Naive thymus-derived CD8-positive, alpha-beta T cell (primary cell): ENCODE results near the gene RSAD2. TPM values are rescaled to one million over a fixed set of nuclear protein-coding genes. Genes with fewer than 3 reads are reported as not detected.

ENCODE experiments used
- ATAC-seq, 2 donors: fragments of 150-1000 bp; cut with Tn5 transposase in 1 of 2; sonication (Bioruptor Pico), chemical (Tn5 transposase) in 1 of 2; 1 replicate in 1 of 2; 2 replicates in 1 of 2; pipeline ENCODE4 v1.10.0; 2021; ENCODE audit warnings: mild to moderate bottlenecking in 2 of 2, moderate library complexity in 2 of 2
- POLR2A ChIA-PET: fragments of 350-600 bp; sonication (Branson Sonifier 250); formaldehyde crosslinking; loops from one replicate; lab custom pipeline; 2021; ENCODE audit warnings: antibody characterized with exemption; lab: Charles Lee
- DNase-seq, 10 donors: peaks; one replicate each; pipeline versions ENCODE4 v3.0.0 to v3.0.0-alpha.2; 2020 to 2022
- H3K27ac Mint-ChIP-seq, 10 donors: one replicate each; pipeline ENCODE4 v1.8.0; 2020 to 2022; ENCODE audit warnings: mild to moderate bottlenecking in 10 of 10, mixed read lengths in 10 of 10, moderate library complexity in 4 of 10, inconsistent platforms in 1 of 10
- H3K27me3 Mint-ChIP-seq, 5 donors: one replicate each; pipeline ENCODE4 v1.8.0; 2021 to 2022; ENCODE audit warnings: mixed read lengths in 5 of 5
- H3K36me3 Mint-ChIP-seq, 3 donors: one replicate each; pipeline ENCODE4 v1.8.0; 2020 to 2022; ENCODE audit warnings: mixed read lengths in 3 of 3, mild to moderate bottlenecking in 2 of 3, inconsistent platforms in 1 of 3
- H3K4me1 Mint-ChIP-seq, 4 donors: one replicate each; pipeline ENCODE4 v1.8.0; 2021 to 2022; ENCODE audit warnings: mixed read lengths in 4 of 4
- H3K4me3 Mint-ChIP-seq, 10 donors: one replicate each; pipeline ENCODE4 v1.8.0; 2020 to 2022; ENCODE audit warnings: mild to moderate bottlenecking in 10 of 10, mixed read lengths in 10 of 10, moderate library complexity in 6 of 10, inconsistent platforms in 1 of 10
- H3K9me3 Mint-ChIP-seq, 9 donors: one replicate each; pipeline ENCODE4 v1.8.0; 2020 to 2022; ENCODE audit warnings: mixed read lengths in 9 of 9, mild to moderate bottlenecking in 3 of 9, inconsistent platforms in 1 of 9, moderate library complexity in 1 of 9
- polyA plus RNA-seq, 3 donors: library from polyadenylated mRNA; unstranded; fragments of 300-500 nt; fragmentation: Illumina TruSeq; gene quantifications; one replicate each; pipeline ENCODE4 v1.2.3, GENCODE V29; 2021
- total RNA-seq, 8 experiments: library from RNA in 2 of 8; stranded (reverse) in 2 of 8; gene quantifications; one replicate each; pipeline ENCODE4 v1.2.3 and lab custom pipeline; 2021 to 2026

RSAD2 gene
- total and polyA plus RNA-seq, 5 experiments from 2014 or later: 4.0 to 11.1 (median 5.2) TPM

DNA sequence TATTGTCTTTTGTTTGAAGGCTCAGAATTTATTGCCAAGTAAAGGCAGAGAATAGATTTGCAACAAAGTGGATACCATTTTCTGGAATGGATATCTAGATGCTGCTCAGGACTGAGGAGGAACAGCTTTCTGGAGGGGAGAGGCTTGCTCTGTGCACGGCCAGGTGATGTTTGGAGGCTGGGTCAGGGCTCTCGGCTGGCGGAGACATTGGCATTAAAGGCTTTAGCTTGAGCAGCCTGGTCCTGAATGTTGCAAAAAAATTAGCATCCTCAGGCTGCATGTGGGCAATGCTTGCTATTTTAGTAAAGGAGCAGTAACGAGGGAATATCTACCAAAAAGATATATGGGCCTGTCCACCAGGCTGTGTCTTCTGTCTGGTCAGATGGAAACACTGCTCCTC lies 60.0 kb downstream of the RSAD2 start:
- Mint-ChIP-seq H3K27me3 (no peaks in the 10 kb centered on the region), H3K4me3 (peak overlapping the region in 2 of 10 donors; percentile 12 to 42), H3K27ac (peak overlapping the region in 7 of 10 donors; percentile 0 to 62 (median 34)), H3K9me3 (peaks cover 0 to 4% (median 0%) of the 10 kb centered on the region in 9 donors), H3K4me1 (peaks cover 39 to 84% (median 64%) of the 10 kb centered on the region in 4 donors), H3K36me3 (peaks cover 0 to 22% (median 14%) of the 10 kb centered on the region in 3 donors)
- DNase-seq: no peak
- ATAC-seq: no peak
- POLR2A ChIA-PET: interaction anchor here (1.1 kb wide), 1 partner anchor 12 kb away, joined by 3 read pairs; no protein-coding TSS in a partner anchor

DNA sequence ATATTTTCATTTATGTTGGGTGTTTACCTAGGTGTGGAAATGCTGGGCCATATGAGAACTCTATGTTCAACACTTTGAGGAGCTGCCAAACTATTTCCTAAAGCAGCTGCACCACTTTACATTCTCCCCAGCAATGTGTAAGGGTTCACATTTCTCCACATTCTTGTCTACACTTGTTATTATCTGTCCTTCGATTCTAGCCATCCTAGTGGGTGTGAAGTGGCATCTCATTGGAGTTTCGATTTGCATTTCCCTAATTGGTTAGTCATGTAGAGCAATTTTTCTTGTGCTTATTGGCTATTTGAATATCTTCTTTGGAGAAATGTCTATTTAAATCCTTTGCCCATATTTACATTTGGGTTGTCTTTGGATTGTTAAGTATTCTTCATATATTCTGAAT lies 61.5 kb downstream of the RSAD2 start:
- Mint-ChIP-seq H3K4me1 (peaks cover 41 to 84% (median 63%) of the 10 kb centered on the region in 4 donors), H3K27ac (peak overlapping the region in 1 of 10 donors; percentile 53), H3K4me3 (no peak overlapping the region), H3K9me3 (peaks cover 0 to 4% (median 0%) of the 10 kb centered on the region in 9 donors), H3K27me3 (no peaks in the 10 kb centered on the region), H3K36me3 (peaks cover 11 to 37% (median 25%) of the 10 kb centered on the region in 3 donors)
- ATAC-seq: no peak
- POLR2A ChIA-PET: no interaction called here
- DNase-seq: no peak

DNA sequence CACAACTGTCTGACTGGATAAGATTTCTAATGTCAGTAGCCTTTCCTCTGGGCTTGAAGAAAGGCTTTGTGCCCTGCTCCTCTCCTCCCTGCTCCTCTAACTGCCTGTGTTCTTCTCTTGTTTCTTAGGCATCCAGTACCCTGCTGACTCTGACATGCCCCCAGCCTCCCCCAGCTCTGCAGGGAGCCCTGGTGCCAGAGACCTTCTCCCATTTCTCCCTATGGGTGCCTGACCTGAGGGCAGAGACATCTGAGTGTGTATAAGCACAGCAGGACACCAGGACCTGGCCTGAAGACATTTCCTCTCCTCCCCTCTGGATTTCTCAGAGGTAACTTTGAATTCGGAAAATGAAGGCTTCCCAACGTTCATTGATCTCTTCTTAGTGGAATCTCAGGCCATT lies 63.2 kb downstream of the RSAD2 start:
- no peaks in the 10 kb centered on the region for H3K9me3 Mint-ChIP-seq
- no peaks in the 10 kb centered on the region for H3K27me3 Mint-ChIP-seq
- peaks cover 11 to 53% (median 27%) of the 10 kb centered on the region in 3 donors for H3K36me3 Mint-ChIP-seq
- peaks cover 39 to 77% (median 62%) of the 10 kb centered on the region in 4 donors for H3K4me1 Mint-ChIP-seq
- ATAC-seq: no peak
- POLR2A ChIA-PET: no interaction called here
- DNase-seq: no peak
- H3K4me3 Mint-ChIP-seq: no peak overlapping the region
- peak overlapping the region in 2 of 10 donors; percentile 57 to 75 for H3K27ac Mint-ChIP-seq

DNA sequence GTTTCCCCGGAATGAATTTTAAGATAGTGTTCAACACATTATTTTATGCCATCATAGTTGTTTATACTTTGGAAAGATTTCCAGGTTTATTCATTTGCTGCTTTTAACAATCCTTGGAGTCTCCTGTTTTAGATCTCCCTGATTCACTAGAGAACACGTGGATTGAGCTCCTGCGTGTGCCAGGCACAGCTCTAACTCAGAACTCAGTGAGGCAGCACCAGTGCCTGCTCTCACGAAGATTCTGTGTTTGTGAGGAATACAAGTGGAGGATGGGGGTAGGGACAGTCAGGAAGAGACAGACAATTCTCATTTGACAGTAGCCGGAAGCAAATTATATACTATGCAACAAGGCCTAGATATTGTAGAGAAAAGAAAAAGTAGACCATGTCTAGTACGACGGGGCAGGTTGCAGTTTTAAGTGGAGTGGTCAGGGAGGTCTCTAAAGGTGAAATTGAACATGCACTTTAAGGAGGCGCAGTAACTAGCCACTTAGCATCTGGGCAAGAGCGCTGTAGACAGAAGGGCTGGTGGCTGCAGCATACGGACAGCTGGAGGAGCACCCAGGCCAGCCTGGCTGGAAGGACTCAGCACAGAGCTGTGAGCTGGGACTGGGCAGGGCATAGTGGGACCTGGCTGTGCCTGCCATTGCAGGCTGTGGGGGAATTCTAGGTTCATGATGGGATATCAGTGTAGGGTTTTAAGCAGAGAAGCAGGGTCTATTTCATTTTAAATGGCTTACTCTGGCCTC lies 63.9 kb downstream of the RSAD2 start:
- POLR2A ChIA-PET: no interaction called here
- no peak for ATAC-seq
- H3K27ac Mint-ChIP-seq: peak overlapping the region in 5 of 10 donors; percentile 8 to 60 (median 47)
- no peaks in the 10 kb centered on the region for H3K9me3 Mint-ChIP-seq
- peaks cover 11 to 57% (median 28%) of the 10 kb centered on the region in 3 donors for H3K36me3 Mint-ChIP-seq
- no peaks in the 10 kb centered on the region for H3K27me3 Mint-ChIP-seq
- peaks cover 35 to 73% (median 57%) of the 10 kb centered on the region in 4 donors for H3K4me1 Mint-ChIP-seq
- DNase-seq: no peak
- H3K4me3 Mint-ChIP-seq: no peak overlapping the region

DNA sequence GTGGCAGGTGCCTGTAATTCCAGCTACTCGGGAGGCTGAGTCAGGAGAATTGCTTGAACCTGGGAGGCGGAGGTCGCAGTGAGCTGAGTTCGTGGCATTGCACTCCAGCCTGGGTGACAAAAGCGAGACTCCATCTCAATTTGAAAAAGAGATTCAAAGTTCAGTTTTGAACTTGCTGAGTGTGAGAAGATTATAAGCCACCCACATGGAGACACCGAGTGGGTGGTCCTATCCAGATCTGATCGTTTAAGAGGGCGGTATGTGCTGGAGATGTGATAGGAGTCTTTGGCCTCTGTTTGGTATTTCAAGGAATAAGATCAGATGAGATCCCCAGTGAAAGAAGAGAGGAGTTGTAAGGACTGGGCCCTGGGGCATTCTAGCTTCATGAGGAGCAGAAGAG lies 65.3 kb downstream of the RSAD2 start:
- POLR2A ChIA-PET: no interaction called here
- Mint-ChIP-seq H3K27me3 (no peaks in the 10 kb centered on the region), H3K9me3 (no peaks in the 10 kb centered on the region), H3K4me1 (peaks cover 34 to 64% (median 46%) of the 10 kb centered on the region in 4 donors), H3K4me3 (no peak overlapping the region), H3K27ac (peak overlapping the region in 4 of 10 donors; percentile 0 to 68 (median 35)), H3K36me3 (peaks cover 11 to 63% (median 33%) of the 10 kb centered on the region in 3 donors)
- ATAC-seq (no peak), DNase-seq (no peak)

DNA sequence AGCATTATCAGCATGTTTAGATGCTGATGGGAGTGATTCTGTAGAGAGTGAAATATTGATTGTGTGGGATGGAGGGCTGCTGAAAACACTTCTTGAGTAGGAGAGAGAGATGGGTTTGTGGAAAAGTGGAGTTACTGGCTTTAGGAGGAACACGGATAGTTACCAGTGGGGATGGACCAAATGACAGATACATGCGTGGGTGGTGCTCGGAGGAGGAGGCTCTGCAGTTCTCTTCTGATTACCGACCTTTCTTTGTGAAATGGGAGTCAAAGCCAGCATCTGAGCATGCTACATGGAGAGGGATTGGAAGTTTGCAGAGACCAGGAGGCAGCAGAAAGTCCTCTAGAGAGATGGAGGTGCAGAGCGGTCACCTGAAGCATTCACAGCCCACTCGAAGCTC lies 65.9 kb downstream of the RSAD2 start:
- peaks cover 36 to 68% (median 50%) of the 10 kb centered on the region in 4 donors for H3K4me1 Mint-ChIP-seq
- DNase-seq: no peak
- no peaks in the 10 kb centered on the region for H3K27me3 Mint-ChIP-seq
- no peaks in the 10 kb centered on the region for H3K9me3 Mint-ChIP-seq
- ATAC-seq: no peak
- no peak overlapping the region for H3K4me3 Mint-ChIP-seq
- H3K27ac Mint-ChIP-seq: peak overlapping the region in 9 of 10 donors; percentile 0 to 89 (median 61)
- POLR2A ChIA-PET: no interaction called here
- peaks cover 11 to 70% (median 39%) of the 10 kb centered on the region in 3 donors for H3K36me3 Mint-ChIP-seq

DNA sequence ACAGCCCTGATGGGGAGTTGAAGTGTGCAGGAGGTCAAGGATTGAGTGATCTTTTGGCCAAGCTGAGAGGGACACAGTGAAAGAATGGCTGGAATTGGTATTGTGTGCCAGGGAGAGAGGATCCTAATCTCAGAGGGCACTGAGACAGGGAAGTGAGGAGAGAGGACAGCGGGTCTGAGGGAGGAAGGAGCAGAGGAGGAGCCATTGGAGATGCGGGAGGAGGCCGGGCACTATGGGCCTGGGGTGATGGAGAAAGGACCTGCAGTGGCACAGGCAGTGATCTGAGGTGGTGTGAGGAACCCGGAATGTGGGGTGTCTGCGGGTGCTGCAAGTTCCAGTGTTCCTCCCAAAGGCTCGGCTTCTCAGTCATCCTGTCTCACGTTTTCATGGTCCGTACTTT lies 66.4 kb downstream of the RSAD2 start:
- Mint-ChIP-seq H3K4me1 (peaks cover 33 to 68% (median 49%) of the 10 kb centered on the region in 4 donors), H3K36me3 (peaks cover 11 to 74% (median 42%) of the 10 kb centered on the region in 3 donors), H3K9me3 (no peaks in the 10 kb centered on the region), H3K27ac (peak overlapping the region in 8 of 10 donors; percentile 3 to 89 (median 62)), H3K27me3 (no peaks in the 10 kb centered on the region), H3K4me3 (no peak overlapping the region)
- DNase-seq (no peak), ATAC-seq (no peak)
- POLR2A ChIA-PET: no interaction called here

DNA sequence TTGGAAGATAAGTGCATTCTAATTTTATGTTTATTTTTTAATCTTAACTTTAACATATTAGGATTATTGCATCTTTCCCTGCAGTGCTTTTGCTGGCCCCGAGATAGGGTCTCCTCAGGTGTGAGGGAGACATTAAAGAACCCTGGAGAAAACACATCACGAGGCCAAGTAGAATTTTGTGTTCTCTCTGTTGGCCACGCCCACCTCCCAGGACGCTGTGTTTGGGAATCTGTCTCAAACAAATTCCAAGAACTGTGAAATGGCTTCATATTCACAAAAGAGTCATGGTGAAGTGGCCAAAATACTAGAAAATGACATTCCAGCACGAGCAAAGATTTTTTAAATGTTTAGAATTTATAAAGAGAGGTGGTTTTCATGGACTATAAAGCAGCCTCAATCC lies 67.0 kb downstream of the RSAD2 start:
- ATAC-seq: no peak
- Mint-ChIP-seq H3K4me3 (no peak overlapping the region), H3K27me3 (no peaks in the 10 kb centered on the region), H3K36me3 (peaks cover 11 to 77% (median 42%) of the 10 kb centered on the region in 3 donors), H3K9me3 (no peaks in the 10 kb centered on the region), H3K4me1 (peaks cover 31 to 64% (median 48%) of the 10 kb centered on the region in 4 donors), H3K27ac (peak overlapping the region in 3 of 10 donors; percentile 48 to 89 (median 72))
- POLR2A ChIA-PET: no interaction called here
- no peak for DNase-seq

DNA sequence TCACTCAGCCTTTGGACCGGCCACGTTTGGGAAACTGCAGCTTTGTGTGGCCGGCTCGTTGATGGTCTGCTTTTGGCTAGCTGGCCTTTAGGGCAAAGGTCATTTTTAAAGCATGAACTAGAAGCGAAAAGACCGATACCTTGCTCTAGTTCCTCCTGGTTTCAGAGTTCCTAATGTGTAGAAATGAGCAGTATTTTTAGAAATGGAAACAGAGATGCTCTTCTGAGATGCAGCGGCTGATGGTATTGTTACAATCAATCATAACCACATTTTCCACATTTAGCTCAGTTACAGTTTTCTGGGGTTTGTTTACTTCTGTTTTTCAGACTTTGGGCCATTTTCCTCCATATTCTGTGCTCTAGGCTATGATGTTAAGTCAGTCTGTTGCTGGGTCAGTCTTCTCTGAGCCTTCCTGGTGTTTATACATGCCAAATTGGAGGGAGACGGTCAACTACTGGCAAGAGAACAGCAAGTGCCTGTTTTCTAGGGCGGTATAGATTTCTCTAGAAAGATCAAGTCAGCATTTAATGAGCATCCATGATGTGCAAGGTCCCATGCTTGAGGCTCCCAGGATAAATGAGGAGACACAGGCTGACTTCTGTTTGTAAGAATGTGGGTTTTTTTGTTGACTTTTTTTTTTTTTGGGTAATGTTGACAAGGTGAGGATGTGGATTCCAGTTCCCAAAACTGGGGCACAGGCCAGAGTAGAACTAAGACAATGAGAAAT lies 67.7 kb downstream of the RSAD2 start:
- POLR2A ChIA-PET: no interaction called here
- peaks cover 34 to 69% (median 47%) of the 10 kb centered on the region in 4 donors for H3K4me1 Mint-ChIP-seq

DNA sequence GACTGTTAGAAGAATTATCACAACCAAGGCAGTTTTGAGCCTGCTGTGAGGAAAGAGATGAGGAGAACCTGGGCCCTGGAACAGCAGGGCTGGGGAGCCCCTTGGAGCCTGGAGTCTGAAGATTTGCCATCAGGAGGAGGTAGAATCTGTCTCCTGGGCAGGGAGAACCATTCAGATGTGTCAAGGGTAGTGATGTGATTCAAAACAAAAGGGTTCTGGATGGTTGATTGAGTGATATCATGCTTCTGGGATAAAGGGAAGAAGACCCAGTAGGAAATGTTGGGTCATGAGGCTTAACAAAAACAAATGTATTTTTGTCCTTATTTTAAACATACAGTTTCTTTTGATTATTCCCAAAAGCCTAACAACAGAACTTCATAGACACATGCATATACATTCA lies 68.2 kb downstream of the RSAD2 start:
- peak overlapping the region in 1 of 10 donors; percentile 3 for H3K4me3 Mint-ChIP-seq

More for the DNA sequence above, 67.7 kb downstream of the RSAD2 start:
- ATAC-seq (no peak), DNase-seq (no peak)
- peaks cover 11 to 81% (median 42%) of the 10 kb centered on the region in 3 donors for H3K36me3 Mint-ChIP-seq
- H3K27me3 Mint-ChIP-seq: no peaks in the 10 kb centered on the region
- no peaks in the 10 kb centered on the region for H3K9me3 Mint-ChIP-seq
- H3K27ac Mint-ChIP-seq: peak overlapping the region in 8 of 10 donors; percentile 6 to 89 (median 48)
- peak overlapping the region in 1 of 10 donors; percentile 3 for H3K4me3 Mint-ChIP-seq

DNA sequence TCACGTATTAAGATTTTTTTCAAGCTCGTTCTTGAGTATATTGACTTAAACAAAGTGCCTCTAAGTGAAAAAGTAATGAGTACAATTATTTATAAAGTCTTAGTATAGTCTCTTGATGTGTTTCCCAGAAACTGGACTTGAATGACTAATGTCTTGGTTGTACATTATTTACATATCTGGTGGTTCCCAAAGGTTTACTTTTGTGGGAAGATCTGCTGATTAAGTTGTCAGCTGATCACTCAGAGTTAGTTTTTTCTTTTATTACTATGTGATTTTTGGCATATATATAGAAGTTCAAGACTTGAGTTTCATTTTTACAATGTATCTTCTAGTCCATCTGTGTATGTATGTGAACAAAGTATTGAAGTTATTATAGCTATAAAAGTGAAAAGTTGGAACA lies 69.1 kb downstream of the RSAD2 start:
- Mint-ChIP-seq H3K27ac (no peak overlapping the region), H3K36me3 (peaks cover 11 to 75% (median 36%) of the 10 kb centered on the region in 3 donors), H3K4me3 (no peak overlapping the region), H3K4me1 (peaks cover 34 to 66% (median 50%) of the 10 kb centered on the region in 4 donors), H3K9me3 (no peaks in the 10 kb centered on the region), H3K27me3 (no peaks in the 10 kb centered on the region)
- ATAC-seq (no peak), DNase-seq (no peak)
- POLR2A ChIA-PET: no interaction called here

More for the DNA sequence above, 68.2 kb downstream of the RSAD2 start:
- Mint-ChIP-seq H3K4me1 (peaks cover 34 to 67% (median 47%) of the 10 kb centered on the region in 4 donors), H3K9me3 (no peaks in the 10 kb centered on the region), H3K27ac (peak overlapping the region in 8 of 10 donors; percentile 6 to 89 (median 39)), H3K36me3 (peaks cover 11 to 79% (median 42%) of the 10 kb centered on the region in 3 donors), H3K27me3 (no peaks in the 10 kb centered on the region)
- DNase-seq: no peak
- no peak for ATAC-seq
- POLR2A ChIA-PET: no interaction called here
